Lower lobe of right lung (tissue), 2 donors: ENCODE measurements around the gene CAPS. TPM values are rescaled to one million over a fixed set of nuclear protein-coding genes. Genes with fewer than 3 reads are reported as not detected.

Experiments used
- ATAC-seq, 2 donors: fragments of 200-7000 bp; cut with Tn5 transposase; one replicate each; pipeline ENCODE4 v1.9.1; 2020 to 2022; ENCODE audit warnings: mild to moderate bottlenecking in 2 of 2, moderate library complexity in 2 of 2
- DNase-seq: peaks from one replicate; pipeline ENCODE4 v3.0.0-alpha.2; 2020
- H3K27ac ChIP-seq: fragments of 200-600 bp; one replicate; pipeline ENCODE4 v1.8.0; 2022
- H3K27me3 ChIP-seq: fragments of 200-600 bp; one replicate; pipeline ENCODE4 v1.8.0; 2022; ENCODE audit warnings: low read depth
- H3K36me3 ChIP-seq: fragments of 200-600 bp; one replicate; pipeline ENCODE4 v1.8.0; 2022; ENCODE audit warnings: mild to moderate bottlenecking
- H3K4me1 ChIP-seq: fragments of 200-600 bp; one replicate; pipeline ENCODE4 v1.8.0; 2022
- H3K4me3 ChIP-seq: fragments of 200-600 bp; one replicate; pipeline ENCODE4 v1.8.0; 2022; ENCODE audit warnings: mild to moderate bottlenecking
- H3K9me3 ChIP-seq: fragments of 200-600 bp; one replicate; pipeline ENCODE4 v1.8.0; 2022
- intact Hi-C: fragments of 100-400 bp; cut with DNase I; formaldehyde crosslinking; loops from one replicate; pipeline ENCODE4 v1.11.0; 2022
- total RNA-seq: library from RNA; stranded (reverse); fragmentation: NEBNext Ultra II Directional; extraction: Animal tissue kit (Norgen Biotek cat#: 25700); gene quantifications from one replicate; pipeline ENCODE4 v1.2.1, GENCODE V29; 2021
- TF ChIP-seq, protein P1 (sequence below): fragments of 200-600 bp; IDR thresholded peaks from one replicate; pipeline ENCODE4 v1.8.0; 2022; ENCODE audit warnings: antibody characterized with exemption, mild to moderate bottlenecking
- donor health status: DM: no; HTN: yes; CAD: no; lungs with severe emphysema.

CAPS gene
- total RNA-seq, 1 donor from 2014 or later = 76.7 TPM

GRCh38 chr19:5949792-5950305 lies 35.8 kb downstream of the CAPS start:
- H3K27ac ChIP-seq = peak overlapping the region; percentile 75
- no peaks in the 10 kb centered on the region for H3K27me3 ChIP-seq
- peaks cover 88% of the 10 kb centered on the region for H3K4me1 ChIP-seq
- no peak overlapping the region for H3K4me3 ChIP-seq
- TF ChIP-seq, protein P1, sequence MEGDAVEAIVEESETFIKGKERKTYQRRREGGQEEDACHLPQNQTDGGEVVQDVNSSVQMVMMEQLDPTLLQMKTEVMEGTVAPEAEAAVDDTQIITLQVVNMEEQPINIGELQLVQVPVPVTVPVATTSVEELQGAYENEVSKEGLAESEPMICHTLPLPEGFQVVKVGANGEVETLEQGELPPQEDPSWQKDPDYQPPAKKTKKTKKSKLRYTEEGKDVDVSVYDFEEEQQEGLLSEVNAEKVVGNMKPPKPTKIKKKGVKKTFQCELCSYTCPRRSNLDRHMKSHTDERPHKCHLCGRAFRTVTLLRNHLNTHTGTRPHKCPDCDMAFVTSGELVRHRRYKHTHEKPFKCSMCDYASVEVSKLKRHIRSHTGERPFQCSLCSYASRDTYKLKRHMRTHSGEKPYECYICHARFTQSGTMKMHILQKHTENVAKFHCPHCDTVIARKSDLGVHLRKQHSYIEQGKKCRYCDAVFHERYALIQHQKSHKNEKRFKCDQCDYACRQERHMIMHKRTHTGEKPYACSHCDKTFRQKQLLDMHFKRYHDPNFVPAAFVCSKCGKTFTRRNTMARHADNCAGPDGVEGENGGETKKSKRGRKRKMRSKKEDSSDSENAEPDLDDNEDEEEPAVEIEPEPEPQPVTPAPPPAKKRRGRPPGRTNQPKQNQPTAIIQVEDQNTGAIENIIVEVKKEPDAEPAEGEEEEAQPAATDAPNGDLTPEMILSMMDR = no peak
- H3K9me3 ChIP-seq = no peaks in the 10 kb centered on the region
- peaks cover 23% of the 10 kb centered on the region for H3K36me3 ChIP-seq
- intact Hi-C loops = no loop called here
- peak; percentile 77 to 79 for ATAC-seq
- peak; percentile 86 for DNase-seq

- Histone ChIP-seq H3K27ac (no peak overlapping the region), H3K9me3 (no peaks in the 10 kb centered on the region), H3K36me3 (peaks cover 14% of the 10 kb centered on the region), H3K4me1 (peaks cover 95% of the 10 kb centered on the region), H3K4me3 (no peak overlapping the region), H3K27me3 (no peaks in the 10 kb centered on the region)
- no peak for ATAC-seq
- TF ChIP-seq, protein P1 = no peak
- DNase-seq = no peak
- intact Hi-C loops = no loop called here
Observed at GRCh38 chr19:5950741-5951140, 36.7 kb downstream of the CAPS start.

- Histone ChIP-seq H3K4me3 (peak overlapping the region; percentile 28), H3K9me3 (no peaks in the 10 kb centered on the region), H3K36me3 (peaks cover 10% of the 10 kb centered on the region), H3K27me3 (no peaks in the 10 kb centered on the region), H3K27ac (no peak overlapping the region), H3K4me1 (peaks cover 95% of the 10 kb centered on the region)
- DNase-seq = peak; percentile 54
- ATAC-seq = peak; percentile 25 to 33
- intact Hi-C loops = no loop called here
- TF ChIP-seq, protein P1 = no peak
Observed at GRCh38 chr19:5951338-5951861, 37.3 kb downstream of the CAPS start.

- TF ChIP-seq, protein P1 = no peak
- no peaks in the 10 kb centered on the region for H3K9me3 ChIP-seq
- H3K4me1 ChIP-seq = peaks cover 91% of the 10 kb centered on the region
- ATAC-seq (no peak), DNase-seq (peak; percentile 39)
- intact Hi-C loops = no loop called here
- H3K36me3 ChIP-seq = peaks cover 10% of the 10 kb centered on the region
- no peaks in the 10 kb centered on the region for H3K27me3 ChIP-seq
- H3K27ac ChIP-seq = peak overlapping the region; percentile 61
- no peak overlapping the region for H3K4me3 ChIP-seq
Observed at GRCh38 chr19:5952193-5953029, 38.4 kb downstream of the CAPS start.

GRCh38 chr19:5953030-5953589 lies 39.1 kb downstream of the CAPS start:
- intact Hi-C loops = no loop called here
- Histone ChIP-seq H3K36me3 (peaks cover 10% of the 10 kb centered on the region), H3K4me3 (no peak overlapping the region), H3K9me3 (no peaks in the 10 kb centered on the region), H3K4me1 (peaks cover 89% of the 10 kb centered on the region), H3K27me3 (no peaks in the 10 kb centered on the region), H3K27ac (peak overlapping the region; percentile 61)
- TF ChIP-seq, protein P1 = no peak
- ATAC-seq (no peak), DNase-seq (no peak)
